ENCODE data around the gene NFATC2IP. TPM values are rescaled to one million over a fixed set of nuclear protein-coding genes. Genes with fewer than 3 reads are reported as not detected.
"Not testable (repeated sequence)": the region's sequence is repeated elsewhere in the genome, so short reads cannot be mapped to it uniquely, and the experiment has no call there.

Gene NFATC2IP
- total RNA-seq, 1 donor from 2014 or later: 58.2 TPM

DNA sequence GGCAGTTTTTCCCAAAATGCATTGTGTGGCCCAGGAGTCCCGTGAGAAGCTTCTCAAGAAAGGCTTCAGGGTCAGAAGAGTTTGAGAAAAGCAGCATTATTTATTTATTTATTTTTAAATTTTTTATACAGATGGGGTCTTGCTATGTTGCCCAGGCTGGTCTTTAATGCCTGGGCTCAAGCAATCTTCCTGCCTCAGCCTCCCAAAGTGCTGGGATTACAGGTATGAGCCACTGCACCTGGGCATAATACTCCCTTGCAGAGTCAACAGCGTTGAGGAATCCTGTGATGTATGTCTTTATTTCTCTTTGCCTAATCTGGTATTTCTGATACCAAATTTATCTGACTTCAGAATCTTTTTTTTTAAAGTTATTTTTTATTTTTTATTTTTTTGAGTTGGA, 49.3 kb downstream of the NFATC2IP start:
- no peaks in the 10 kb centered on the region for H3K4me1 Mint-ChIP-seq
- DNase-seq (ENCODE audit: low spot score in 2 of 2, unreplicated experiment in 2 of 2): no peak
- peaks cover 32% of the 10 kb centered on the region for H3K27me3 Mint-ChIP-seq (ENCODE audit: low read depth)
- TF ChIP-seq, protein P1, sequence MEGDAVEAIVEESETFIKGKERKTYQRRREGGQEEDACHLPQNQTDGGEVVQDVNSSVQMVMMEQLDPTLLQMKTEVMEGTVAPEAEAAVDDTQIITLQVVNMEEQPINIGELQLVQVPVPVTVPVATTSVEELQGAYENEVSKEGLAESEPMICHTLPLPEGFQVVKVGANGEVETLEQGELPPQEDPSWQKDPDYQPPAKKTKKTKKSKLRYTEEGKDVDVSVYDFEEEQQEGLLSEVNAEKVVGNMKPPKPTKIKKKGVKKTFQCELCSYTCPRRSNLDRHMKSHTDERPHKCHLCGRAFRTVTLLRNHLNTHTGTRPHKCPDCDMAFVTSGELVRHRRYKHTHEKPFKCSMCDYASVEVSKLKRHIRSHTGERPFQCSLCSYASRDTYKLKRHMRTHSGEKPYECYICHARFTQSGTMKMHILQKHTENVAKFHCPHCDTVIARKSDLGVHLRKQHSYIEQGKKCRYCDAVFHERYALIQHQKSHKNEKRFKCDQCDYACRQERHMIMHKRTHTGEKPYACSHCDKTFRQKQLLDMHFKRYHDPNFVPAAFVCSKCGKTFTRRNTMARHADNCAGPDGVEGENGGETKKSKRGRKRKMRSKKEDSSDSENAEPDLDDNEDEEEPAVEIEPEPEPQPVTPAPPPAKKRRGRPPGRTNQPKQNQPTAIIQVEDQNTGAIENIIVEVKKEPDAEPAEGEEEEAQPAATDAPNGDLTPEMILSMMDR (IDR thresholded peaks at IDR 0.05; ENCODE audit: unreplicated experiment): no peak
- no peaks in the 10 kb centered on the region for H3K36me3 Mint-ChIP-seq
- no peak overlapping the region for H3K4me3 Mint-ChIP-seq
- no peak overlapping the region for H3K27ac Mint-ChIP-seq
- H3K9me3 Mint-ChIP-seq: no peaks in the 10 kb centered on the region

DNA sequence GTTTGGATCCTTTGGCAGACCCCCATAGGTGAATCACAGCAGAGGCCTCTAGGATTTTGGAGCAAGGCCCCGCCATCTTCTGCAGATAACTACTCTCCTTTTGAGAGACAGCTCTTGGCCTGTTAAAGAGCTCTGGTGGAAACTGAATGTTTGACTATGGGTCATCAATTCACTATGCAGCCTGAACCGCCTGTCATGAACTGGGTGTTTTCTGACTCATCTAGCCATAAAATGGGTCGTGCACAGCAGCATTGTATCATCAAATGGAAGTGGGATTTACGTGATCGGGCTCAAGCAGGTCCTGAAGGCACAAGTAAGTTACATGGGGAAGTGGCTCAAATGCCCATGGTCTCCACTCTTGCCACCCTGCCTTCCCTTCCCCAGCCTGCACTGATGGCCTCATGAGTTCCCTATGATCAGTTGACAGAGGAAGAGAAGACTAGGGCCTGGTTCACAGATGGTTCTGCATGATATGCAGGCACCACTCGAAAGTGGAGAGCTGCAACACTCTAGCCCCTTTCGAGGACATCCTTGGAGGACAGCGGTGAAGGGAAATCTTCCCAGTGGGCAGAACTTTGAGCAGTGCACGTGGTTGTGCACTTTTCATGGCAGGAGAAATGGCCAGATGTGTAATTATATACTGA, 53.9 kb downstream of the NFATC2IP start:
- not testable (repeated sequence) for H3K27ac Mint-ChIP-seq; H3K4me3 Mint-ChIP-seq; H3K4me1 Mint-ChIP-seq; DNase-seq (ENCODE audit: low spot score in 2 of 2, unreplicated experiment in 2 of 2); H3K36me3 Mint-ChIP-seq; H3K9me3 Mint-ChIP-seq
- peaks cover 42% of the 10 kb centered on the region for H3K27me3 Mint-ChIP-seq (ENCODE audit: low read depth)

DNA sequence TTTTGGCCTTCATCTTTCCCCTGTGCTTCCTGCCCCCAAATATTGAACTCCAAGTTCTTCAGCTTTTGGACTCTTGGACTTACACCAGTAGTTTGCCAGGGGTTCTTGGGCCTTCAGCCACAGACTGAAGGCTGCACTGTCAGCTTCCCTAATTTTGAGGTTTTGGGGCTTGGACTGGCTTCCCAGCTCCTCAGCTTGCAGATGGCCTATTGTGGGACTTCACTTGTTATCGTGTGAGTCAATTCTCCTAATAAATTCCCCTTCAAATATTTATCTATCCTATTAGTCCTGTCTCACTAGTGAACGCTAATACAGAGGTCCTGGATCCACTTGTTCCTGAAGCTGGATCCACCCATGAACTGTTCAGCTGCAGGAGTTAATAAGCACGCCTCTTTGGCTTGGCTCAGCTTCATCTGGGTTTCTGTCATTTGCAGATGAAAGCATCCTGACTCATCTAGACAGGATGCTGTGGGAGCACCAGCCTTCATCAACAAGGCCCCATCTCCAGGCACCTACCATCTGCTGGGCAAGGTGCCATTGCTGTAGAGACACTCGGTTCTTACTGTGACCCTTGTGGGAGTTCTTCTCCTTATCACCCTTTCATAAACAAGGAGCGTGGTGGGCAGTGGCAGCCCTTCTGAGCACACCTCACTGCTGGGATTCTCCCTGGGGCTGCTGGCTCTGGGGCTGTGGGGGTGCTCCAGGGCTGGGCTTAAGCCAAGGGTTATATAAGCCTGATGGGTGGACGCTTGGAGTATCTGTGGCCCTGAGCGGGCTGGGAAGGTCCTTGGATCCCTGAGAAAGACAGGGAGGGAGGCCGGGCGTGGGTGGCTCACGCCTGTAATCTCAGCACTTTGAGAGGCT, 57.2 kb downstream of the NFATC2IP start:
- no peak for DNase-seq (ENCODE audit: low spot score in 2 of 2, unreplicated experiment in 2 of 2)
- H3K9me3 Mint-ChIP-seq: no peaks in the 10 kb centered on the region
- TF ChIP-seq, protein P1 (IDR thresholded peaks at IDR 0.05; ENCODE audit: unreplicated experiment): no peak
- no peaks in the 10 kb centered on the region for H3K36me3 Mint-ChIP-seq
- no peak overlapping the region for H3K4me3 Mint-ChIP-seq
- no peak overlapping the region for H3K27ac Mint-ChIP-seq
- no peaks in the 10 kb centered on the region for H3K4me1 Mint-ChIP-seq
- H3K27me3 Mint-ChIP-seq (ENCODE audit: low read depth): peaks cover 37% of the 10 kb centered on the region

DNA sequence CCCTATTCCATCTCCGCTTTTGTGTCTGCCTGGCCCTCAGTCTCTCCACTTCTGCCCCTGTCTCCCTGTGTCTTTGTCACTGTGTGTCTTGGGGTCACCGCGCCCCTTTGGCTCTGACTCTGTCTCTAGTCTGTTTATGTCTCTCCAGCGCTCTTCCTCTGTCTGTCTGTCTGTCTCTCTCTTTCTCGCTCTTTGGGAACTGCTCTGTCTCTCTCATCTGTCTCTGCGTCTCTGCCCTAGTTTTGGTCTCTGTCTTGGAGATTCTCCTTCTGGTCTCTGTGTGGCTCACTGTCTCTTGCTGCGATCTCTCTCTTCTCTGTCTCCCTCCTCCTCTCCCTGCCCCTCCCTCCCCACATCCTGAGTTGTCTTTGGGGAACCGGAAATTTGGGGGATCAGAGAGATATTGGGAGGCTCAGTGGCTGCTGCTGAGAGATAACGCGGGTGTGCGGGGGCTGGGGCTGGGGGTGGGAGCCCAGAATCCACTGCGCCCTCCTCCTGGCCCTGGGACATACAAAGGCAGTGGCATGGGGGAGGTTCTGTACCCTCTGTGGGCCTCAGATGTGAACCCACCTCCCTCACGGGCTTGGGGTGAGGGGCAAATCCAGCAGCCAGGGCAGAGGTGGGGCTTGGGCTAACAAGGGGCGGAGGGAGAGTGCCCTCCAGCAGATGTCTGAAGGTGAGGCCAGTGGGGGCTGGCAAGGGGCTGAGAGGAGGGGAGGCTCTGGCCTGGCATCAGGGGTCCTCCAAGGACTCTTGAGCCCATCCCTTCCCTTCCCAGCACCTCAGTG, 58.5 kb downstream of the NFATC2IP start:
- Mint-ChIP-seq H3K9me3 (no peaks in the 10 kb centered on the region), H3K36me3 (no peaks in the 10 kb centered on the region), H3K4me1 (no peaks in the 10 kb centered on the region), H3K27me3 (ENCODE audit: low read depth) (peaks cover 27% of the 10 kb centered on the region), H3K27ac (no peak overlapping the region), H3K4me3 (no peak overlapping the region)
- TF ChIP-seq, protein P1 (IDR thresholded peaks at IDR 0.05; ENCODE audit: unreplicated experiment): no peak
- no peak for DNase-seq (ENCODE audit: low spot score in 2 of 2, unreplicated experiment in 2 of 2)

DNA sequence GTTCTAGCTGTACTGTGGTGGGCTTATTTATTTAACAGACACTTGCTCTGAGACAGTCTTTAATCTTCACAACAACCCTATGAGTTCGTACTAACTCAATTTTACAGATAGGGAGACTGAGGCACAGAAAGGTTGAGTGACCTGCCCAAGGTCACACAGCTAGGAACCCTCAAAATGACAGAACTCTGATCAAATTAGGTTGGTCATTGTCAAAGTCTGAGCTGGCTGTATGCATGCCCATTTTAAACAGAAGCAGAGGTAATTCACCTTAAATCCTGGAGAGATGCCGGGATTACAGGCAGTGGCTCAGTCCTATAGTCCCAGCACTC, 59.1 kb downstream of the NFATC2IP start:
- DNase-seq (ENCODE audit: low spot score in 2 of 2, unreplicated experiment in 2 of 2): no peak
- H3K4me1 Mint-ChIP-seq: no peaks in the 10 kb centered on the region
- H3K36me3 Mint-ChIP-seq: no peaks in the 10 kb centered on the region
- peaks cover 25% of the 10 kb centered on the region for H3K27me3 Mint-ChIP-seq (ENCODE audit: low read depth)
- no peak overlapping the region for H3K4me3 Mint-ChIP-seq
- TF ChIP-seq, protein P1 (IDR thresholded peaks at IDR 0.05; ENCODE audit: unreplicated experiment): no peak
- H3K9me3 Mint-ChIP-seq: no peaks in the 10 kb centered on the region
- H3K27ac Mint-ChIP-seq: no peak overlapping the region

DNA sequence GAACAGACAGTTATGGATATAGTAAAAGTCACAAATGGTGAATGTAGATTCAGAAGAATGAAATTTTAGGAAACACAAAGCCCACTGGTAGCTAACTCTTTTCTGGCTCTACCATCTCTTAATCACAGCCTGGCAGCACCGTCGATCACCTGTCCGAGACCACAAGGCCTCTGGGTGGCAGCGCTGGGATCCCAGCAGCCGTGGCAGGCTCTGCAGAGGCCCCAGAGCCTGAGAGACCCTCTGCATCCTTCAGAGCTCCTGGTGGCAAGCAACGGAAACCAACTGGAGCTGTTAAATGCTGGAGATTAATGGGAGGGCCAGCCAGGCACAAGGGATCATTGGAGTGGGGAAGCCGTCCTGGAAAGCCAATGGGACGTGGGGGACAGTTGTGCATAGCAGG, 60.4 kb downstream of the NFATC2IP start:
- Mint-ChIP-seq H3K9me3 (no peaks in the 10 kb centered on the region), H3K36me3 (no peaks in the 10 kb centered on the region), H3K4me1 (no peaks in the 10 kb centered on the region), H3K4me3 (no peak overlapping the region), H3K27ac (no peak overlapping the region), H3K27me3 (ENCODE audit: low read depth) (peaks cover 12% of the 10 kb centered on the region)
- TF ChIP-seq, protein P1 (IDR thresholded peaks at IDR 0.05; ENCODE audit: unreplicated experiment): no peak
- DNase-seq (ENCODE audit: low spot score in 2 of 2, unreplicated experiment in 2 of 2): no peak
